Mesendoderm (in vitro differentiated cells): ENCODE data around the gene BPGM.
A peak's percentile ranks its signal among the peaks of the same experiment; 100 is the strongest.
"Not testable (repeated sequence)": the region's sequence is repeated elsewhere in the genome, so short reads cannot be mapped to it uniquely, and the experiment has no call there.

Experiments used
- DNase-seq: peaks from one replicate; pipeline ENCODE4 v3.0.0; 2013
- H2AK5ac ChIP-seq: 2 replicates; pipeline ENCODE4 v1.6.1; 2013; ENCODE audit warnings: low read length, inconsistent platforms
- H2BK120ac ChIP-seq: 2 replicates; pipeline ENCODE4 v1.6.1; 2013; ENCODE audit warnings: low read depth, mild to moderate bottlenecking, low read length, moderate library complexity, mixed read lengths
- H2BK15ac ChIP-seq: replicated peaks from 2 replicates; pipeline ENCODE4 v1.6.1; 2013; ENCODE audit warnings: low read depth, mild to moderate bottlenecking, moderate library complexity
- H2BK5ac ChIP-seq: 2 replicates; pipeline ENCODE4 v1.6.1; 2013; ENCODE audit warnings: low read length, inconsistent platforms
- H3K18ac ChIP-seq: 2 replicates; pipeline ENCODE4 v1.6.1; 2013; ENCODE audit warnings: mild to moderate bottlenecking, low read length, mixed read lengths
- H3K23ac ChIP-seq: one replicate; pipeline ENCODE4 v1.6.1; 2013; ENCODE audit warnings: low read length
- H3K27ac ChIP-seq: 2 replicates; pipeline ENCODE4 v1.5.1; 2013; ENCODE audit warnings: low read depth, mild to moderate bottlenecking, inconsistent platforms, low read length, moderate library complexity
- H3K27me3 ChIP-seq: 2 replicates; pipeline ENCODE4 v1.6.1; 2013; ENCODE audit warnings: low read length, control low read depth, mild to moderate bottlenecking, inconsistent platforms; ENCODE audit not compliant: insufficient read depth, poor library complexity
- H3K36me3 ChIP-seq: 2 replicates; pipeline ENCODE4 v1.6.1; 2013; ENCODE audit warnings: low read length, inconsistent platforms; ENCODE audit not compliant: control insufficient read depth, insufficient read depth
- H3K4ac ChIP-seq: one replicate; pipeline ENCODE4 v1.6.1; 2013; ENCODE audit warnings: low read depth, mild to moderate bottlenecking, low read length, moderate library complexity
- H3K4me1 ChIP-seq: 2 replicates; pipeline ENCODE4 v1.6.1; 2013; ENCODE audit warnings: low read depth, low read length, inconsistent platforms; ENCODE audit not compliant: control insufficient read depth
- H3K4me2 ChIP-seq: 2 replicates; pipeline ENCODE4 v1.6.1; 2013; ENCODE audit warnings: low read length
- H3K4me3 ChIP-seq: 2 replicates; pipeline ENCODE4 v1.5.1; 2013; ENCODE audit warnings: mild to moderate bottlenecking, low read length
- H3K56ac ChIP-seq: one replicate; pipeline ENCODE4 v1.6.1; 2013; ENCODE audit warnings: low read length
- H3K79me1 ChIP-seq: 2 replicates; pipeline ENCODE4 v1.6.1; 2013; ENCODE audit warnings: low read length, inconsistent platforms
- H3K79me2 ChIP-seq: 2 replicates; pipeline ENCODE4 v1.6.1; 2013; ENCODE audit warnings: mild to moderate bottlenecking, low read length; ENCODE audit not compliant: control insufficient read depth, insufficient read depth
- H3K9ac ChIP-seq: 2 replicates; pipeline ENCODE4 v1.6.1; 2013; ENCODE audit warnings: low read length, inconsistent platforms
- H4K5ac ChIP-seq: one replicate; pipeline ENCODE4 v1.6.1; 2013; ENCODE audit warnings: low read length
- H4K8ac ChIP-seq: one replicate; pipeline ENCODE4 v1.6.1; 2013; ENCODE audit warnings: low read depth, mild to moderate bottlenecking, control low read depth, low read length, moderate library complexity
- WGBS: extraction: QIAGEN DNeasy Blood & Tissue Kit; methylation state at CpG from one replicate; pipeline ENCODE4 v1.1.7; 2013; ENCODE audit warnings: low lambda C conversion rate, missing lambda C conversion rate; ENCODE audit not compliant: insufficient coverage; ENCODE audit errors: extremely low coverage; 5-methylcytosine and 5-hydroxymethylcytosine counted together

Gene BPGM

GRCh38 chr7:134684165-134684564 lies 37.5 kb downstream of the BPGM start:
- Histone ChIP-seq H2BK5ac (no peak overlapping the region), H2AK5ac (no peak overlapping the region), H3K56ac (no peak overlapping the region), H3K9ac (no peak overlapping the region), H3K36me3 (no peaks in the 10 kb centered on the region), H2BK15ac (no peak overlapping the region), H3K4me2 (no peak overlapping the region), H3K79me2 (no peaks in the 10 kb centered on the region), H3K27ac (no peak overlapping the region), H4K5ac (no peak overlapping the region), H3K23ac (no peak overlapping the region), H3K18ac (no peak overlapping the region), H2BK120ac (no peak overlapping the region), H3K4me3 (no peak overlapping the region), H4K8ac (no peak overlapping the region), H3K4me1 (no peaks in the 10 kb centered on the region), H3K4ac (no peak overlapping the region), H3K79me1 (no peaks in the 10 kb centered on the region), H3K27me3 (no peaks in the 10 kb centered on the region)
- no CpG with 5 or more reads among the region's 3 CpGs for WGBS
- no peak for DNase-seq

GRCh38 chr7:134685250-134685649 lies 38.6 kb downstream of the BPGM start:
- H3K9ac ChIP-seq: no peak overlapping the region
- H3K4ac ChIP-seq: no peak overlapping the region
- H2AK5ac ChIP-seq: no peak overlapping the region
- WGBS: no CpG with 5 or more reads among the region's 2 CpGs
- no peak overlapping the region for H3K4me2 ChIP-seq
- no peak overlapping the region for H3K4me3 ChIP-seq
- no peak overlapping the region for H4K8ac ChIP-seq
- H3K56ac ChIP-seq: no peak overlapping the region
- H3K27me3 ChIP-seq: no peaks in the 10 kb centered on the region
- no peaks in the 10 kb centered on the region for H3K36me3 ChIP-seq
- H4K5ac ChIP-seq: no peak overlapping the region
- H2BK5ac ChIP-seq: no peak overlapping the region
- H2BK120ac ChIP-seq: no peak overlapping the region
- H3K79me1 ChIP-seq: no peaks in the 10 kb centered on the region
- no peak overlapping the region for H3K27ac ChIP-seq
- no peak overlapping the region for H2BK15ac ChIP-seq
- DNase-seq: no peak
- H3K18ac ChIP-seq: no peak overlapping the region
- H3K79me2 ChIP-seq: no peaks in the 10 kb centered on the region
- H3K4me1 ChIP-seq: no peaks in the 10 kb centered on the region
- H3K23ac ChIP-seq: no peak overlapping the region

- Histone ChIP-seq H4K8ac (no peak overlapping the region), H3K4me2 (no peak overlapping the region), H3K23ac (no peak overlapping the region), H3K79me2 (no peaks in the 10 kb centered on the region), H2BK15ac (no peak overlapping the region), H3K4me1 (no peaks in the 10 kb centered on the region), H3K4me3 (no peak overlapping the region), H4K5ac (no peak overlapping the region), H3K27ac (no peak overlapping the region), H2AK5ac (no peak overlapping the region), H2BK120ac (no peak overlapping the region), H2BK5ac (no peak overlapping the region), H3K79me1 (no peaks in the 10 kb centered on the region), H3K9ac (no peak overlapping the region), H3K18ac (no peak overlapping the region), H3K4ac (no peak overlapping the region), H3K56ac (no peak overlapping the region), H3K36me3 (no peaks in the 10 kb centered on the region), H3K27me3 (no peaks in the 10 kb centered on the region)
- no CpG with 5 or more reads among the region's 6 CpGs for WGBS
- peak; percentile 35 for DNase-seq
Observed at GRCh38 chr7:134686786-134687185, 40.1 kb downstream of the BPGM start.

GRCh38 chr7:134689550-134689949 lies 42.9 kb downstream of the BPGM start:
- H3K79me2 ChIP-seq, H3K9ac ChIP-seq, H3K4ac ChIP-seq, H2BK15ac ChIP-seq, H3K27me3 ChIP-seq, H3K18ac ChIP-seq, H3K4me3 ChIP-seq, H4K8ac ChIP-seq, H3K4me1 ChIP-seq, DNase-seq, H3K27ac ChIP-seq, H3K36me3 ChIP-seq, H2BK120ac ChIP-seq, H2BK5ac ChIP-seq, H3K23ac ChIP-seq, H3K4me2 ChIP-seq, H3K56ac ChIP-seq, H4K5ac ChIP-seq, H2AK5ac ChIP-seq, H3K79me1 ChIP-seq: not testable (repeated sequence)
- no CpG with 5 or more reads among the region's 5 CpGs for WGBS

- Histone ChIP-seq H3K27ac (no peak overlapping the region), H3K18ac (no peak overlapping the region), H3K56ac (no peak overlapping the region), H2AK5ac (no peak overlapping the region), H3K4ac (no peak overlapping the region), H3K23ac (no peak overlapping the region), H3K79me1 (no peaks in the 10 kb centered on the region), H4K5ac (no peak overlapping the region), H3K27me3 (no peaks in the 10 kb centered on the region), H2BK15ac (no peak overlapping the region), H3K4me3 (no peak overlapping the region), H2BK120ac (no peak overlapping the region), H3K9ac (no peak overlapping the region), H3K79me2 (no peaks in the 10 kb centered on the region), H3K36me3 (no peaks in the 10 kb centered on the region), H3K4me2 (no peak overlapping the region), H4K8ac (no peak overlapping the region), H3K4me1 (peaks cover 2% of the 10 kb centered on the region), H2BK5ac (no peak overlapping the region)
- DNase-seq: no peak
- WGBS: no CpG with 5 or more reads among the region's 5 CpGs
Observed at GRCh38 chr7:134690016-134690415, 43.4 kb downstream of the BPGM start.

- no peak overlapping the region for H2BK120ac ChIP-seq
- no peaks in the 10 kb centered on the region for H3K36me3 ChIP-seq
- no peak overlapping the region for H3K23ac ChIP-seq
- no peak overlapping the region for H2AK5ac ChIP-seq
- no peak overlapping the region for H2BK15ac ChIP-seq
- H3K9ac ChIP-seq: peak overlapping the region; percentile 16
- H3K79me1 ChIP-seq: no peaks in the 10 kb centered on the region
- WGBS: no CpG with 5 or more reads among the region's 12 CpGs
- H3K18ac ChIP-seq: no peak overlapping the region
- no peak overlapping the region for H4K5ac ChIP-seq
- DNase-seq: no peak
- H4K8ac ChIP-seq: no peak overlapping the region
- no peak overlapping the region for H2BK5ac ChIP-seq
- no peaks in the 10 kb centered on the region for H3K27me3 ChIP-seq
- H3K79me2 ChIP-seq: no peaks in the 10 kb centered on the region
- H3K4ac ChIP-seq: no peak overlapping the region
- peaks cover 2% of the 10 kb centered on the region for H3K4me1 ChIP-seq
- peak overlapping the region; percentile 25 for H3K56ac ChIP-seq
- no peak overlapping the region for H3K4me2 ChIP-seq
- no peak overlapping the region for H3K27ac ChIP-seq
- H3K4me3 ChIP-seq: no peak overlapping the region
Observed at GRCh38 chr7:134690614-134691504, 44.2 kb downstream of the BPGM start.
